SK-N-MC (cell line): Measurements from ENCODE around the gene KRT75.

Experiments used
- EZH2 ChIP-seq: fragments of 200-600 bp; sonication (generic); IDR thresholded peaks from one replicate; pipeline ENCODE4 v1.6.1; 2017; ENCODE audit warnings: antibody characterized with exemption
- FOXP2 ChIP-seq: optimal IDR thresholded peaks from 2 replicates; pipeline ENCODE3; 2011; ENCODE audit warnings: mild to moderate bottlenecking, moderate library complexity; ENCODE audit not compliant: insufficient read depth; ENCODE audit errors: extremely low read length, control extremely low read depth
- POLR2AphosphoS5 ChIP-seq: IDR thresholded peaks from 2 replicates; pipeline ENCODE4 v1.6.1; 2012; ENCODE audit warnings: mild to moderate bottlenecking, low read depth, low read length, borderline replicate concordance

DNA sequence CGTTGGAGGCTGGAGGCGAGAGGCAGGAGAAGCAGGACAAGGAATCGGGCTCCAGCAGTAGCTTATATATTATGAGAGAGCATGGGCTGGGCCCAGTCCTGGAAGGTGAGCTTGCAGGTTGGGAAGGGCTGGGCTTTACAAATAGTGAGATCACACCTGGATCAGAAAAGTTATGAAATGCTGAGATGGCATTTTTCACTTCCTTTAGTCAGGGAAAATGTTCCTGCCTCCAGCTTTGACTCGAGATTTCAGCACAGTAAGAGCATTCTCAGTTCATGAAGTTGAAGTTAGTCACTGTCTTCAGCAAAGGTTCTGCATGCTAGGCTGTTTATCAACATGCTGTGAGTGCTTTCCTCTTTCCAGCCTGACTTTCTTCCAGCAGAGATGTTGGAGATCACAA is 39.6 kb upstream of the KRT75 start, which contains the start of gene KRT6C:
- TF ChIP-seq POLR2AphosphoS5 (no peak), EZH2 (no peak), FOXP2 (no peak)
